HepG2 (cell line): ENCODE data around the gene RHBDD2. TPM values are rescaled to one million over a fixed set of nuclear protein-coding genes. Genes with fewer than 3 reads are reported as not detected.

ENCODE experiments used
- BRF2 ChIP-seq: sonication (generic); formaldehyde crosslinking; IDR thresholded peaks from 2 replicates; pipeline ENCODE4 v1.8.1; 2022; ENCODE audit warnings: mild to moderate bottlenecking, missing genetic modification reagents
- CERS6 ChIP-seq: sonication (generic); formaldehyde crosslinking; IDR thresholded peaks from 2 replicates; pipeline ENCODE4 v1.5.0; 2020; ENCODE audit warnings: missing genetic modification reagents
- FOSL2 ChIP-seq: sonication (generic); formaldehyde crosslinking; IDR thresholded peaks from 2 replicates; pipeline ENCODE4 v1.4.0; 2020; ENCODE audit warnings: missing genetic modification reagents
- FOXM1 ChIP-seq: sonication (generic); formaldehyde crosslinking; IDR thresholded peaks from 2 replicates; pipeline ENCODE4 v1.5.0; 2020; ENCODE audit warnings: missing genetic modification reagents
- GZF1 ChIP-seq: sonication (generic); formaldehyde crosslinking; IDR thresholded peaks from 2 replicates; pipeline ENCODE4 v1.5.1; 2020; ENCODE audit warnings: mild to moderate bottlenecking, missing genetic modification reagents
- HNRNPL ChIP-seq: fragments of 200-400 bp; formaldehyde crosslinking; IDR thresholded peaks from 2 replicates; pipeline ENCODE4 v1.6.1; 2017; ENCODE audit warnings: mild to moderate bottlenecking, low read depth, low read length
- KDM5A ChIP-seq: fragments of 200-600 bp; sonication (generic); IDR thresholded peaks from 2 replicates; pipeline ENCODE4 v1.7.0; 2018; ENCODE audit warnings: antibody characterized with exemption, mild to moderate bottlenecking, low read length, borderline replicate concordance
- KLF13 ChIP-seq: sonication (generic); formaldehyde crosslinking; IDR thresholded peaks from 2 replicates; pipeline ENCODE4 v1.4.0; 2020; ENCODE audit warnings: mild to moderate bottlenecking, missing genetic modification reagents
- MAFG ChIP-seq: sonication (generic); formaldehyde crosslinking; IDR thresholded peaks from 2 replicates; pipeline ENCODE4 v1.5.1; 2020; ENCODE audit warnings: mild to moderate bottlenecking, missing genetic modification reagents
- NCOA2 ChIP-seq: sonication (generic); formaldehyde crosslinking; IDR thresholded peaks from 2 replicates; pipeline ENCODE4 v1.8.0; 2022; ENCODE audit warnings: inconsistent platforms
- PHB2 ChIP-seq: fragments of 450-650 bp; IDR thresholded peaks from 2 replicates; pipeline ENCODE4 v1.6.1; 2018; ENCODE audit not compliant: partially characterized antibody
- PITX1 ChIP-seq: sonication (generic); formaldehyde crosslinking; IDR thresholded peaks from 2 replicates; pipeline ENCODE4 v1.5.1; 2020; ENCODE audit warnings: mild to moderate bottlenecking, missing genetic modification reagents
- RXRB ChIP-seq: IDR thresholded peaks from 2 replicates; pipeline ENCODE4 v1.6.1; 2016; ENCODE audit warnings: borderline replicate concordance, missing genetic modification reagents, missing compliant biosample characterization
- SAFB2 ChIP-seq: sonication (generic); formaldehyde crosslinking; IDR thresholded peaks from 2 replicates; pipeline ENCODE4 v1.5.1; 2020; ENCODE audit warnings: missing genetic modification reagents, low read depth, mild to moderate bottlenecking, borderline replicate concordance
- SP2 ChIP-seq: sonication (generic); formaldehyde crosslinking; IDR thresholded peaks from 2 replicates; pipeline ENCODE4 v1.5.1; 2020; ENCODE audit warnings: mild to moderate bottlenecking, missing genetic modification reagents
- ZBTB10 ChIP-seq: sonication (generic); formaldehyde crosslinking; IDR thresholded peaks from 2 replicates; pipeline ENCODE4 v1.4.0; 2020; ENCODE audit warnings: missing genetic modification reagents, borderline replicate concordance
- ZBTB7B ChIP-seq: sonication (generic); formaldehyde crosslinking; IDR thresholded peaks from 2 replicates; pipeline ENCODE4 v1.4.0; 2020; ENCODE audit warnings: missing genetic modification reagents
- ZFP36L1 ChIP-seq: sonication (generic); formaldehyde crosslinking; IDR thresholded peaks from 2 replicates; pipeline ENCODE4 v1.8.0; 2022; ENCODE audit warnings: mild to moderate bottlenecking, missing genetic modification reagents, moderate library complexity
- ZNF274 ChIP-seq: sonication (generic); formaldehyde crosslinking; IDR thresholded peaks from 2 replicates; pipeline ENCODE4 v1.5.1; 2020; ENCODE audit warnings: mild to moderate bottlenecking, missing genetic modification reagents
- ZNF3 ChIP-seq: IDR thresholded peaks from 2 replicates; pipeline ENCODE4 v1.7.0; 2017; ENCODE audit warnings: inconsistent platforms
- polyA plus RNA-seq, 8 experiments: library from polyadenylated mRNA; depleted of rRNA in 3 of 8; stranded (reverse) in 7 of 8; unstranded in 1 of 8; fragments of >200 nt; fragmentation: Illumina TruSeq in 4 of 8; extraction: Trizol in 4 of 8; gene quantifications; 2 replicates each; pipeline versions ENCODE4 v1.2.1 to v1.2.3, GENCODE V29; 2011 to 2016; ENCODE audit warnings: low read depth in 4 of 8, missing spikeins in 1 of 8, mixed read lengths in 1 of 8; ENCODE audit not compliant: insufficient read depth in 1 of 8
- total RNA-seq, 5 experiments: library from RNA; depleted of rRNA; stranded (reverse); fragments of >200 nt; fragmentation: Illumina TruSeq; extraction: Trizol; gene quantifications; 2 replicates each; pipeline ENCODE4 v1.2.3, GENCODE V29; 2016; ENCODE audit warnings: low read depth in 1 of 5
- TF ChIP-seq, protein P1 (sequence below): IDR thresholded peaks from 2 replicates; pipeline ENCODE4 v1.4.0; 2020; ENCODE audit warnings: mild to moderate bottlenecking, missing genetic modification reagents
- TF ChIP-seq, protein P2 (sequence below): sonication (generic); formaldehyde crosslinking; conservative IDR thresholded peaks from 2 replicates; pipeline ENCODE4 v1.8.0; 2022; ENCODE audit warnings: low read depth, missing genetic modification reagents

Gene RHBDD2
- total and polyA plus RNA-seq, 2 of the 13 experiments (the other 11 are each of a cell fraction or from before 2014, with no cell fraction given): 23.1 to 26.4 TPM

GRCh38 chr7:75896803-75897327, 18.0 kb downstream of the RHBDD2 start (continued):
- TF ChIP-seq HNRNPL: 0 out of 2 replicates have a peak, but pooled peaks have one; percentile 21
- no peak for TF ChIP-seq SAFB2
- TF ChIP-seq RXRB: peak; percentile 53; the same call in 1 of the 2 replicates
- no peak for TF ChIP-seq FOSL2 (CRISPR knock-in tag)
- TF ChIP-seq CERS6 (CRISPR knock-in tag): no peak
- no peak for TF ChIP-seq ZNF274
- TF ChIP-seq ZBTB10 (CRISPR knock-in tag): no peak
- no peak for TF ChIP-seq BRF2 (CRISPR knock-in tag)
- TF ChIP-seq PITX1 (CRISPR knock-in tag): no peak
- no peak for TF ChIP-seq GZF1
- TF ChIP-seq KDM5A: no peak
- no peak for TF ChIP-seq MAFG
- peak; percentile 81 for TF ChIP-seq ZBTB7B (CRISPR knock-in tag)
- TF ChIP-seq FOXM1 (CRISPR knock-in tag): no peak
- TF ChIP-seq, protein P1, sequence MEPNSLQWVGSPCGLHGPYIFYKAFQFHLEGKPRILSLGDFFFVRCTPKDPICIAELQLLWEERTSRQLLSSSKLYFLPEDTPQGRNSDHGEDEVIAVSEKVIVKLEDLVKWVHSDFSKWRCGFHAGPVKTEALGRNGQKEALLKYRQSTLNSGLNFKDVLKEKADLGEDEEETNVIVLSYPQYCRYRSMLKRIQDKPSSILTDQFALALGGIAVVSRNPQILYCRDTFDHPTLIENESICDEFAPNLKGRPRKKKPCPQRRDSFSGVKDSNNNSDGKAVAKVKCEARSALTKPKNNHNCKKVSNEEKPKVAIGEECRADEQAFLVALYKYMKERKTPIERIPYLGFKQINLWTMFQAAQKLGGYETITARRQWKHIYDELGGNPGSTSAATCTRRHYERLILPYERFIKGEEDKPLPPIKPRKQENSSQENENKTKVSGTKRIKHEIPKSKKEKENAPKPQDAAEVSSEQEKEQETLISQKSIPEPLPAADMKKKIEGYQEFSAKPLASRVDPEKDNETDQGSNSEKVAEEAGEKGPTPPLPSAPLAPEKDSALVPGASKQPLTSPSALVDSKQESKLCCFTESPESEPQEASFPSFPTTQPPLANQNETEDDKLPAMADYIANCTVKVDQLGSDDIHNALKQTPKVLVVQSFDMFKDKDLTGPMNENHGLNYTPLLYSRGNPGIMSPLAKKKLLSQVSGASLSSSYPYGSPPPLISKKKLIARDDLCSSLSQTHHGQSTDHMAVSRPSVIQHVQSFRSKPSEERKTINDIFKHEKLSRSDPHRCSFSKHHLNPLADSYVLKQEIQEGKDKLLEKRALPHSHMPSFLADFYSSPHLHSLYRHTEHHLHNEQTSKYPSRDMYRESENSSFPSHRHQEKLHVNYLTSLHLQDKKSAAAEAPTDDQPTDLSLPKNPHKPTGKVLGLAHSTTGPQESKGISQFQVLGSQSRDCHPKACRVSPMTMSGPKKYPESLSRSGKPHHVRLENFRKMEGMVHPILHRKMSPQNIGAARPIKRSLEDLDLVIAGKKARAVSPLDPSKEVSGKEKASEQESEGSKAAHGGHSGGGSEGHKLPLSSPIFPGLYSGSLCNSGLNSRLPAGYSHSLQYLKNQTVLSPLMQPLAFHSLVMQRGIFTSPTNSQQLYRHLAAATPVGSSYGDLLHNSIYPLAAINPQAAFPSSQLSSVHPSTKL: peak; percentile 54; the same call in 1 of the 2 replicates
- TF ChIP-seq KLF13: no peak
- no peak for TF ChIP-seq ZNF3
- TF ChIP-seq, protein P2, sequence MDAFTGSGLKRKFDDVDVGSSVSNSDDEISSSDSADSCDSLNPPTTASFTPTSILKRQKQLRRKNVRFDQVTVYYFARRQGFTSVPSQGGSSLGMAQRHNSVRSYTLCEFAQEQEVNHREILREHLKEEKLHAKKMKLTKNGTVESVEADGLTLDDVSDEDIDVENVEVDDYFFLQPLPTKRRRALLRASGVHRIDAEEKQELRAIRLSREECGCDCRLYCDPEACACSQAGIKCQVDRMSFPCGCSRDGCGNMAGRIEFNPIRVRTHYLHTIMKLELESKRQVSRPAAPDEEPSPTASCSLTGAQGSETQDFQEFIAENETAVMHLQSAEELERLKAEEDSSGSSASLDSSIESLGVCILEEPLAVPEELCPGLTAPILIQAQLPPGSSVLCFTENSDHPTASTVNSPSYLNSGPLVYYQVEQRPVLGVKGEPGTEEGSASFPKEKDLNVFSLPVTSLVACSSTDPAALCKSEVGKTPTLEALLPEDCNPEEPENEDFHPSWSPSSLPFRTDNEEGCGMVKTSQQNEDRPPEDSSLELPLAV (CRISPR knock-in tag): no peak
- TF ChIP-seq PHB2: no peak
- no peak for TF ChIP-seq NCOA2 (CRISPR knock-in tag)
- TF ChIP-seq ZFP36L1 (CRISPR knock-in tag): no peak
- no peak for TF ChIP-seq SP2
